ENCODE results near the gene INPPL1.

INPPL1 gene

GRCh38 chr11:72231396-72232259 is 7.1 kb downstream of the INPPL1 start:
- DNase-seq (ENCODE audit: low read depth): no peak

- DNase-seq (ENCODE audit: low read depth): no peak
These were observed 7.9 kb downstream of the INPPL1 start for GRCh38 chr11:72232260-72233055.

- DNase-seq (ENCODE audit: low read depth): no peak
These were observed 8.6 kb downstream of the INPPL1 start for GRCh38 chr11:72233056-72233772.

GRCh38 chr11:72233773-72234513 is 9.4 kb downstream of the INPPL1 start:
- no peak for DNase-seq (ENCODE audit: low read depth)

- DNase-seq (ENCODE audit: low read depth): no peak
These were observed 9.9 kb downstream of the INPPL1 start for GRCh38 chr11:72234514-72234830.

GRCh38 chr11:72234920-72235319 is 10.4 kb downstream of the INPPL1 start:
- DNase-seq (ENCODE audit: low read depth): no peak

GRCh38 chr11:72235351-72236057 is 10.9 kb downstream of the INPPL1 start:
- no peak for DNase-seq (ENCODE audit: low read depth)

GRCh38 chr11:72236083-72236697 is 11.6 kb downstream of the INPPL1 start:
- DNase-seq (ENCODE audit: low read depth): no peak

- DNase-seq (ENCODE audit: low read depth): no peak
These were observed 12.2 kb downstream of the INPPL1 start for GRCh38 chr11:72236774-72237111.

- no peak for DNase-seq (ENCODE audit: low read depth)
These were observed 12.8 kb downstream of the INPPL1 start for GRCh38 chr11:72237112-72237931.

- DNase-seq (ENCODE audit: low read depth): no peak
These were observed 13.5 kb downstream of the INPPL1 start for GRCh38 chr11:72238040-72238450.

- DNase-seq (ENCODE audit: low read depth): no peak
These were observed 14.1 kb downstream of the INPPL1 start for GRCh38 chr11:72238492-72239312.

GRCh38 chr11:72239313-72239848 is 14.8 kb downstream of the INPPL1 start:
- DNase-seq (ENCODE audit: low read depth): no peak

- no peak for DNase-seq (ENCODE audit: low read depth)
These were observed 15.4 kb downstream of the INPPL1 start for GRCh38 chr11:72239849-72240460.

GRCh38 chr11:72240461-72241290 is 16.1 kb downstream of the INPPL1 start:
- no peak for DNase-seq (ENCODE audit: low read depth)

- DNase-seq (ENCODE audit: low read depth): no peak
These were observed 16.8 kb downstream of the INPPL1 start for GRCh38 chr11:72241291-72241781.

GRCh38 chr11:72242141-72242540 is 17.6 kb downstream of the INPPL1 start:
- no peak for DNase-seq (ENCODE audit: low read depth)
